ENCODE data around the gene C3orf20. TPM values are rescaled to one million over a fixed set of nuclear protein-coding genes. Genes with fewer than 3 reads are reported as not detected.

The C3orf20 gene
- total and polyA plus RNA-seq, 9 of the 15 experiments (the other 6 are each of a cell fraction or from before 2014, with no cell fraction given), result 0.04 TPM; not detected in 8

- TF ChIP-seq, protein P1, sequence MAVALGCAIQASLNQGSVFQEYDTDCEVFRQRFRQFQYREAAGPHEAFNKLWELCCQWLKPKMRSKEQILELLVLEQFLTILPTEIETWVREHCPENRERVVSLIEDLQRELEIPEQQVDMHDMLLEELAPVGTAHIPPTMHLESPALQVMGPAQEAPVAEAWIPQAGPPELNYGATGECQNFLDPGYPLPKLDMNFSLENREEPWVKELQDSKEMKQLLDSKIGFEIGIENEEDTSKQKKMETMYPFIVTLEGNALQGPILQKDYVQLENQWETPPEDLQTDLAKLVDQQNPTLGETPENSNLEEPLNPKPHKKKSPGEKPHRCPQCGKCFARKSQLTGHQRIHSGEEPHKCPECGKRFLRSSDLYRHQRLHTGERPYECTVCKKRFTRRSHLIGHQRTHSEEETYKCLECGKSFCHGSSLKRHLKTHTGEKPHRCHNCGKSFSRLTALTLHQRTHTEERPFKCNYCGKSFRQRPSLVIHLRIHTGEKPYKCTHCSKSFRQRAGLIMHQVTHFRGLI (CRISPR knock-in tag; IDR thresholded peaks at IDR 0.05), result 0 out of 2 replicates have a peak, but pooled peaks have one; percentile 19
- TF ChIP-seq SIX5 (IDR thresholded peaks at IDR 0.05; ENCODE audit: borderline replicate concordance in 1 of 2, insufficient read depth in 1 of 2, low read depth in 1 of 2, low read length in 2 of 2) (no peak), ZNF217 (CRISPR knock-in tag; IDR thresholded peaks at IDR 0.05) (no peak), ZNF583 (CRISPR knock-in tag; IDR thresholded peaks at IDR 0.05) (peak; percentile 76; the same call in 1 of the 2 replicates), ZFPM2 (CRISPR knock-in tag; IDR thresholded peaks at IDR 0.05) (no peak), SMAD3 (CRISPR knock-in tag; conservative IDR thresholded peaks at IDR 0.05) (peak; percentile 68; the same call in 1 of the 2 replicates), BRD4 (IDR thresholded peaks at IDR 0.05) (peak; percentile 79; the same call in 1 of the 2 replicates), IRF9 (tag; IDR thresholded peaks at IDR 0.05) (no peak), ZNF174 (CRISPR knock-in tag; IDR thresholded peaks at IDR 0.05) (no peak), ETS1 (conservative IDR thresholded peaks at IDR 0.05; ENCODE audit: control insufficient read depth, low read depth, low read length) (no peak)
- TF ChIP-seq, protein P2, sequence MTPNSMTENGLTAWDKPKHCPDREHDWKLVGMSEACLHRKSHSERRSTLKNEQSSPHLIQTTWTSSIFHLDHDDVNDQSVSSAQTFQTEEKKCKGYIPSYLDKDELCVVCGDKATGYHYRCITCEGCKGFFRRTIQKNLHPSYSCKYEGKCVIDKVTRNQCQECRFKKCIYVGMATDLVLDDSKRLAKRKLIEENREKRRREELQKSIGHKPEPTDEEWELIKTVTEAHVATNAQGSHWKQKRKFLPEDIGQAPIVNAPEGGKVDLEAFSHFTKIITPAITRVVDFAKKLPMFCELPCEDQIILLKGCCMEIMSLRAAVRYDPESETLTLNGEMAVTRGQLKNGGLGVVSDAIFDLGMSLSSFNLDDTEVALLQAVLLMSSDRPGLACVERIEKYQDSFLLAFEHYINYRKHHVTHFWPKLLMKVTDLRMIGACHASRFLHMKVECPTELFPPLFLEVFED (CRISPR knock-in tag; conservative IDR thresholded peaks at IDR 0.05), result peak; percentile 89
- TF ChIP-seq, protein P3, sequence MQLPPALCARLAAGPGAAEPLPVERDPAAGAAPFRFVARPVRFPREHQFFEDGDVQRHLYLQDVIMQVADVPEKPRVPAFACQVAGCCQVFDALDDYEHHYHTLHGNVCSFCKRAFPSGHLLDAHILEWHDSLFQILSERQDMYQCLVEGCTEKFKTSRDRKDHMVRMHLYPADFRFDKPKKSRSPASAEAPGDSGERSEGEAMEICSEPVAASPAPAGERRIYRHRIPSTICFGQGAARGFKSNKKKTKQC (CRISPR knock-in tag; IDR thresholded peaks at IDR 0.05), result no peak
- TF ChIP-seq, protein P4, sequence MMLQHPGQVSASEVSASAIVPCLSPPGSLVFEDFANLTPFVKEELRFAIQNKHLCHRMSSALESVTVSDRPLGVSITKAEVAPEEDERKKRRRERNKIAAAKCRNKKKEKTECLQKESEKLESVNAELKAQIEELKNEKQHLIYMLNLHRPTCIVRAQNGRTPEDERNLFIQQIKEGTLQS (IDR thresholded peaks at IDR 0.05), result no peak
- TF ChIP-seq, protein P4 (CRISPR knock-in tag; conservative IDR thresholded peaks at IDR 0.05), result no peak
Observed at GRCh38 chr3:14646131-14646573, 28.8 kb upstream of the C3orf20 start (continued).
